ENCODE measurements around the gene RARS2.

RARS2 gene

DNA sequence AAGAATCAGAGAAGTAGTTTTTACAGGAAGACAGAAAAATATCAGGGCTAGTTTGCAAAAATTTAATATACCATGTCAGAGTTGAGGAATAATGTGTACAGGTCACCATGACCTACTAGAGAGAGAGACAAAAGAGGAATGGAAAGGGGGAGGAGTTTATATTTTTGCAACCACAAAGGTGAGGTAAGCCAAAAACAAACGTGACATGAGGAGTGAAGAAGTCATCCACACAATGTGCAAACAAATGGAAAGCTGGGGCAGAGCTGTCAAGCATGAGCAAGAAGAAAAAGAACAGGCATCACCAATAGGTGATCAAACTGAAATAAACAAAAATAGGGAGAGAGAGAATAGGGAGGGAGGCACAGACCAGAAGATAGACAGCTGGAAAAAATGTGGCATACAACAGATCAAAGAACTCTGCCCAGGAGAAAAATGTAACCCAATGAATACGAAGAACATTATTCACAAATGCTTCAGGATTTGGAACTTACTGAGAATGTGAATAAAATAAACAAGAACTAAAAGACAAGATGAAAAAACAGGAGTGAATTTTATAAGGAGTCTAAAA is 15.5 kb downstream of the RARS2 start:
- DNase-seq (ENCODE audit: low read depth in 2 of 2), result no peak

DNA sequence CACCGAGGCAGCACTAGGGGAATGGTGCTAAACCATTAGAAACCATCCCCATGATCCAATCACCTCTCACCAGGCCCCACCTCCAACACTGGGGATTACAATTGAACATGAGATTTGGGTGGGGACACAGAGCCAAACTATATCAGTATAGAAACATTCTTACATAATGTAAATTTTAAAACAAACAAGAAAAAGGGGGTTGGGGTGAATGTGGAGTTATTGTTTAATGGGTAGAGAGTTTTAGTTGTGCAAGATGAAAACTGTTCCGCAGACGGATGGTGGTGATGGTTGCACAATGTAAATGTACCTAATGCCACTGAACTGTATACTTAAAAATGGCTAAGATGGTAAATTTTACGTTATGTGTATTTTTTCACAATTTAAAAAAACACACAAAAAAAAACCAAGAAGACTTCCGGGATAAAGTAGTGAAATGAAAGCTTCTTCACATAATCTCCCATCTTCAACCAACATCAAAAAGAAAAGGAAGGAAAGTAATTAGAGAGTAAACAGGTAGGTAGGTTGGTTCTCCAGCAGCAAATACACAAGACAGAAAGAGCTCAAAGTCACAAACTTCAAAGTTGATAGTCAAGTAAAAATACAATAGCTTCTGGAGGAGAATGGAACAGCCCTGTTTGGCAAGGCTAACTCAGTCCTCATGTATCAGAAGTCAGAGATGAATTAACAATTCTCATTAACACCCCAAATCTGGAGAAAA is 16.3 kb downstream of the RARS2 start:
- no peak for DNase-seq (ENCODE audit: low read depth in 2 of 2)

DNA sequence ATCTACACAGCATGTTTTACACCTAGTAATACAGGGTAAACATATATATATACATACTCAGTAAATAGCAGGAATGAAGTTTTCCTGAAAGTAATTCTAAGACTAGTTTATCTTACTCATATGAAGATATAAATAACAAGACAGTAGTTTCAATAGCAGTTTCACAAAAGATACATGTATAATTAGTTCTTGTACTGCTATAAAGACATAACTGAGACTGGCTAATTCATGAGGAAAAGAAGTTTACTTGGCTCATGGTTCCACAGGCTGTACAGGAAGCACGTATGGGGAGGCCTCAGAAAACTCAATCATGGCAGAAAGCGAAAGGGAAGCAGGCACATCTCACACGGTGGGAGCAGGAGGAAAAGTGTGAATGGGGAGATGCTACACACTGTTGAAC is 16.9 kb downstream of the RARS2 start:
- DNase-seq (ENCODE audit: low read depth in 2 of 2), result no peak

DNA sequence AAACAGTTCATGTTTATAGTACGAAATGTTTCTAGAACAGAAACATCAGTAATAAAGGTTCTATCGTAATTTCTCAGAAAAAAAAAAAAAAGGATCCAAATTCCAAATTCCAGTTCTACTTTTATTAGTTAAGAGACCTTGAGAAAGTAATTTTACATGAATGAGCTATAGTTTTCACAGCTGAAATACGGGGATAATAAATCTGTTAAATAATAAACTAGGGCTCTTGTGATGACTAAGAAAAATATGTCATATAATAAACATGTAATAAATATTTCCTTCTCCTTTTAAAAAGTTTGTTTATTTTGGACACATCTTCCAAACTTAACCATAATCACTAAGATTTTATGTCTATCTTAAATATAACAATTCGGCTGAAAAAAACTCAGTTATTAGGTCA is 17.8 kb downstream of the RARS2 start:
- no peak for DNase-seq (ENCODE audit: low read depth in 2 of 2)

DNA sequence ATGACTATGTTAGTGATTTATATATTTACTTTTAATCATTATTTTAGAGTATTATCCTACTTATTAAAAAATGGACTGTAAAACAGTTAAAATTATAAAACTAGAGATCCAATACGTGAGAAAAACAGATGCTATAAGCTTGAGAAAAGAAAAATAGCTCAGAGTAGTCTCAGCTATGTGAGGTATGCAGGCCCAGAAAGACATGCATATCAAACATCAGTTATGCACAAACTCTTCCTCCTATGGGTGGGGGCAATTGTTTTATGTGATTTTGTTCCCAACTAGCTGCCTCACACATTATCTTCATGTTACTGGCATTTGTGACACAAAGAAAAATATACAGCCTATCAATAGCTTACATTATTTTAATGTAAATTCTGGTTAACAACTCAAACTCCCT is 28.8 kb downstream of the RARS2 start:
- DNase-seq (ENCODE audit: low read depth in 2 of 2), result no peak

DNA sequence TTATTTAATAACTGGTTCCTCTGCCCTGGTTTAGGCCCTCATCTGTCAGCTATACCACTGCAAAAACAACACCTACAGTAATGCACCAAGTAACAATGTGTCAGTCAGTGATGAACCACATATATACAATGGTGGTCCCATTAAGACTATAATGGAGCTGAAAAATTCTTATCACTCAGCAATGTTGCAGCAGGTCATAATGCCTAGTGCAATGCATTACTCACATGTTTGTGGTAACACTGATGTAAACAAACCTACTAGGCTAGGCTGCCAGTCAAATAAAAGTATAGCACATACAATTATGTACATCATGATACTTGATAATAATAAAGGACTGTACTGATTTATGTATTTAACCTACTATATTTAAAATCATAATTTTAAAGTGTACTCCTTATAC is 31.3 kb downstream of the RARS2 start:
- DNase-seq (ENCODE audit: low read depth in 2 of 2), result no peak

DNA sequence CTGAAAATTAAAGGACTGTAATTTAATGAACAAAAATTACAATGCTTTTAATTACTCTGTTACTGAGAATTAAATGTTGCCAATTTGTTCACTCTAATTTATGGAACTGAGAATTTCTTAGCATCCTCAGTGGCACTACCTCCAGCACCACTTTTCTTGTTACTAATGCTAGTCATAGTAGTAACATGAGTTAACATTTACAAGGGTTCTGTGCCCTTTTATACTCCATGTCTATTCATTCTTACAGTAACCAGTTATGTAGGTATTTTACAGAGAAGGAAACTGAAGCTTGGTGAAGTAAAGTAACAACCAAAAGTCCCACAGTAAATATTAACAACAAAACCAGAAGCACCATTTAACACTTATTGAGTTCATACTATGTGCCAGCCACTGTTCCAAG is 34.3 kb downstream of the RARS2 start:
- no peak for DNase-seq (ENCODE audit: low read depth in 2 of 2)

DNA sequence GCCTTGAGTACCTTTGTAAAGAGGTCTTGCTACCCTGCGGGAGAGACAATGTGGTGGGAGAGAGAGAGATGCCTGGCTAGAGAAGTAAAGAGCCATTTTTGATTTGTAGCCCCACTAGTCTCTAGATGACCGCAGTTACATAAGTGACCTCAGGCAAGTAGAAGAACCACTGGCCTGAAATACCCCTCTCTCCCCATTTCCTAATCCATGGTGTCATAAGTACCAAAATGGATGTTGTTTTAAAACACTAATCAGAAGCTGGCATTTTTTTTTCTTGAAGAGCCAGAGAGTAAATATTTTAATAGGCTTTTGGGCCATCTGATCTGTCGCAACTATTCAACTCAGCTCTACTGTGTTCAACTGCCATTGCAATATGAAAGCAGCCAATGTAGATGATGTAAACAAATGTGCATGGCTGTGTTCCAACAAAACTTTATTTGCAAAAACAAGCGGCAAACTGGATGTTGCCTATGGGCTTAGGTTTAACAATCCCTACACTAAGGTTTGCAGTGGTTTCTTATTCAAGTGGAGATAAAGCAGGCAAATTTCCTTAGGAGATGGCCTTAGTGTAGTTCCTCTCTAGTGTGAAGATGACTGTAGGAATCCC is 36.5 kb downstream of the RARS2 start:
- no peak for DNase-seq (ENCODE audit: low read depth in 2 of 2)

DNA sequence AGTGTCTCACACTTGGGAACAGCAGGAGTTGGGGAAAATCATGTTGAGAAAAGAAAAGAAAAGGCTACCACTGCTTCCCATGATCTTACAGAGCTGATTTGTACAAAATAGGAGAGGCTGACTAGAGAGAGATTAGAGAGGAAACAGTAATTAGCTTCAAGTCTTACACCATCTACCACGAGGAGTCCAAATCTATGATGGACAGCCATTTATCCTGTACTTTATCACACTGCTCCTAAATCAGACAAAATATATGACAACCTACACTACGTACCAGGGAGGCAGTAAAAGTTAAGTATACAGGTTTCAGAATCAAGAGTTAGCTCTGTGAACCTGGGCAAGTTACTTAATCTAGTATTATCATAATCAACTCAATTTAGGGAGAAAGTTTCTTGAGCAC is 38.0 kb downstream of the RARS2 start:
- DNase-seq (ENCODE audit: low read depth in 2 of 2), result no peak

DNA sequence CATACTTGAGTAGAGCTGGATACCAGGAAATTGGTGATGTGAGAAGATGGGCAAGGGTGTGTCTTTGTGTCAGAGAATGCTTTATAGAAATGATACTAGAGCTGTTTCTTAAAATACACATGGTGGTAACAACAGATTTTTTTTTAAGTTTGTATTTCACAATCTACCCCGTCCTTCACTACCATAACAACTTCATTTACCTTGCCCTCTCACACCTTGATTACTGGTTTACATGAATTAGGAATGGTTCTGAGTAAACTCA is 45.4 kb downstream of the RARS2 start:
- no peak for DNase-seq (ENCODE audit: low read depth in 2 of 2)

DNA sequence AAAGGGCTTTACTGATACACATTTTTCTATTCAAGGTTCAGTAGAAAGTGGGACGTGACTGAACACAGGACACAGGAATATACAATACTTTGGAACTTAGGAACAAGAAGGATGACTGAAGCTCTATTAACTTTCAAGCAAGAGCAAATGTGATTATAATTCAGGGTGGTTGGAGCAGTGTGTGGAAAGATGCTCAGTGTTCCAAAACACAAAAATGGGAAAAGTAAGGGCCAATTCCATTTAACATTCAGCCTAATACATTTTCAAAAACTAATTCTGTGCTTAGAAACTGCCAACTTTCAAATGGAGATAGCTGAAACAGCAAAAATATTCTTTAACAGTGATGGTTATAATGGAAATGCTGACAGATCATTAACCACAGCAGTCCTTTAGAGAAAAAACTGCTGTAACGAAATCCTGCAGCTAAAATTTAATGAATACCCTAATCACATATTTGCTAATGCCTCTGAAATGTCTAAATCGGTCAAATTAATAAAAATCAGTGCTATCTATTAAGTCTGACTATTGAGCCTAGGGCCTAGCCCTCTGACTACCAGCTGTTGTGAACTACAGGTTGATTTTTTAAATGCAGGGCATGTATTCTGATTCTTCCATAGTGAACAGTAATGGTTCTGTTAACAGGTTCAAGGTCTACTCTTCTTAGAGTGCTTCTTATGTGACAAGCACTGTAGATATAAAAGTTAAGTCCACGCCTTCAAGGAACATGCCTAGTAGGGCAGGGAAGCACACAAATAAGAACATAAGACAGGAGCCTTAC is 45.9 kb downstream of the RARS2 start:
- DNase-seq (ENCODE audit: low read depth in 2 of 2), result no peak

DNA sequence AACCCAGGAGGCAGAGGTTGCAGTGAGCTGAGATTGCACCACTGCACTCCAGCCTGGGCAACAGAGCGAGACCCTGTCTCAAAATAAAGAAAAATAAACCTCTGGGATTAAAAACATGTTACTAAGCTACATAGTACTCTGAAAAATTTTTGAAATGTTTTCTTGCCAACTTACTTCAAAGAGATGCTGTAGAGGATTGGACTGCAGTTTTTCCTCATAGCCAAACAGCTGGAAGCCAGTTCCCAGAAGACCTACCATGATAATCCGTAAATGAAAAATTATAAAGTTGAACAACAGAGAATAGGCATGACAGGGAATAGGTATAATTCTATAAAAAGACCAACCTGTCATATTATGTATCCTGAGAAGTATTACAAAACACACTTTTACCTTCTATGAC is 48.0 kb downstream of the RARS2 start:
- DNase-seq (ENCODE audit: low read depth in 2 of 2), result no peak

DNA sequence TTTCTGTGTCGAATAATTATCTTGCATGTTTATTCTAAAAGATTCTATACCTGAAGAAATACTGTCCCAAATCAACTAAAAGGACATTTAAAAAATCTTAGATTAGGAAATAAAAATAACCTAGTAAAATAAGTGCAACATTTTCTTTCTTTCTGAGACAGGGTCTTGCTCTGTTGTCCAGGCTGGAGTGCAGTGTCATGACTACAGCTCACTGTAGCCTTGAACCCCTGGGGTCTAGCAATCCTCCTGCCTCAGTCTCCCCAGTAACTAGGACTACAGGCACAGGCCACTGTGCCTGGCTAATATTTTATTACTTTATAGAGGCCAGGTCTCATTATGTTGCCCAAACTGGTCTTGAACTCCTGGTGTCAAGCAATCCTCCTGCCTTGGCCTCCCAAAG is 48.7 kb downstream of the RARS2 start:
- DNase-seq (ENCODE audit: low read depth in 2 of 2), result no peak

DNA sequence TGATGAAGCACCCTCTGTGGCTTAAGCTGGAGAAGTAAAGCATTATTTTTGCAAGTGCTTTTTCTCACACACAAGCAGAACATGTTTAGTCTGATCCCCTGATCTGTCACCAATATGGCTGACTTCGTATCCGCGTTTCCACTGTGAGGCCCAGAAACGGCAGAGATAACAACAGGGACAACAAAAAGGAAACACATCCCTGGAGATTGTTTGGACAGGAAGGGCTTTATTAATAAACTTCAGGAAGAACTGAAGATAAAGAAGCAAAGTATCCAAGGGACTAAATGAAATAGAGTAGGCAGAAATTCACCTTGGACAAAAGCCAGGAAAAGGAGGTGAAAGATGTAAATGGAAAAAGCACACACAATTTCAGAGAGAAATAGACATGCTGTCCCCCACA is 49.2 kb downstream of the RARS2 start:
- DNase-seq (ENCODE audit: low read depth in 2 of 2), result no peak

DNA sequence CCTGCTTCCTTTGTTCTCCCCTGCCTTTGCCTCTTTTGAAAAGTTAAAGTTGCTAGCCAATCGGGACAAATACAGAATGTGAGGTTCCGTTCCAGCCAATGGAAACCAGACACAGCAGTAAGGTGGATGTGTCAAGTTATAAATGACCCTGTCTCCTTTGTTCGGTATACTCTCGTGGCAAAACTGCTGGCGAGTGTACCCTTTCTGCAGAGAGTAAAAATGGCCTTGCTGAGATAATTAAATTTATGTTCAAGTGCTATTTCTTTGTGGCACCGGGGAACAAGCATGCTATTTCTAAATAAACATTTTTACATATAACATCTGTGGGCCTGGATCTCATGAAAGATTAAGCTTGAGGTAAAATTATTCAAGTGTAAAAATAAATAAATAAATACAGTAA is 50.2 kb downstream of the RARS2 start:
- no peak for DNase-seq (ENCODE audit: low read depth in 2 of 2)

DNA sequence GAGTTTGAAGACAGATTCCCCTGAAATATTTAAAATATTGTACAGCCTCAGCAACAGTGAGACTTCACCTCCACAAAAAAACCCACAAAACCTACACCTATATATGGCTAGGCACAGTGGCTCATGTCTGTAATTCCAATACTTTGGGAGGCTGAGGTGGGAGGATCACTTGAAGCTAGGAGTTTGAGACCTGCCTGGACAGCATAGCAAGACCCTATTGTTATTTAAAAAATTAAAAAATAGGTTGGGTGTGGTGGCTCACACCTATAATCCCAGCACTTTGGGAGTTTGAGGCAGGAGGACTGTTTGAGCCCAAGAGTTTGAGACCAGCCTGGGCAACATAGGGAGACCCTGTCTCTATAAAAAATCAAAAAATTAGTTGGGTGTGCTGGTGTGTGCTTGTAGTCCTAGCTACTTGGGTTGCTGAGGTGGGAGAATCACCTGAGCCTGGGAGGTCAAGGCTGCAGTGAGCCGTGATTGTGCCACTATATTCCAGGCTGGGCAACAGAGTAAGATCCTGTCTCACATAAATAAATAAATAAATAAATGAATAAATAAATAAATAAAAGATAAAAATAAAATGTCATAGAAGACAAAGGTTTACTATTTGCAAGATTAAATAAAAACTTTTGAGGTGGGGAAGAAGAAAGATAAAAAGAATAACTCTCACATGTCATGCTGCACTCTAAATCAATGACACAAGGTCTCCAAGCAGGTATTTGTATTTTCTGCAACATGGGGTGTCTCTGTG is 51.1 kb downstream of the RARS2 start:
- DNase-seq (ENCODE audit: low read depth in 2 of 2), result no peak

DNA sequence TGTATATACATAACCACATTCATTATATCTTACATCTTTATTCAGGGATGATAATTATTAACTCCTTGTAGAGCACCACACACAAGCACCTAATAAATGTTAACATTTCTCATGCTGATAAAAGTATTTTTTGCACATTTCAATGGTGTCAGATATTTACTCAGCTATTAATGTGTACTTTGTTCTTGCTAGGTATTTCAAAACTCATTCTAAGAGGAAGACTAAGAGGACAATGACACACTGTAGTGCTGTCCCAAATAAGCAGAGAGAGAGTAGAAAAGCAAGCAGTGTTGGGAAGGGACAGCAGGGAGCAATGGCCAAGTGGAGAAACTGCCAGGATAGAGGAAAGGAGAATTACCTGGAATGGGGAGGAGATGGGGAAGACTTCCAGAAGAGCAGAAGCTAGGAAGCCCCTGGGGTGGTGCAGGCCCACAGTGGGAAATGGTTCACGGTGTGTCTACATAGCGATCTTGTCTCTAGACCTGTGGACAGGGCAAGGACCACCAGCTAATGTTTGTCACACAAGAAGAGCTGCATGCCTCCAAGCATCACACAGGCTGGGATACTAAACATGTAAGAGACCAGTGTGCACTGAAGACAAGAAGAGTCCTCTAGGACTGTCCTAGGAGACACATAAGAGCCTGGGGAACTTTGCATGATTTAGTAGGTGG is 55.3 kb downstream of the RARS2 start:
- DNase-seq (ENCODE audit: low read depth in 2 of 2), result no peak

DNA sequence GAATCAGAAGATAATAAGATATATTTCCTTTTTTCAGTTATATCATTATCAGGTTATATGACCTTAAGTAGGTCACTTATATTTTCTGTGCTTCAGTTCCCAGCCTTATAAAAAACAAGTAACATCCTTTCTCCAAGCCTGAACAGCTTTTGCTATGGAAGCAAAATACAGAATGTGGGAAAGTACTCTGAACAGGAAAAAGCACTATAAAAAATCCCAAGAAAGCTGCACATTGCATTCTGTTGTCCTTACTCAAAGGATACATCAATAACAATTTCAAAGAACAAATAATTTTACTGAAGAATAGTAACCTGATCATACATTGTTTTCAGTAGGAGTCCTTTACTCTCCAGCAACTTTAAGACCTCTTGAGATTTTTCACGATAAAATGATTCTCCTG is 60.6 kb downstream of the RARS2 start:
- no peak for DNase-seq (ENCODE audit: low read depth in 2 of 2)

DNA sequence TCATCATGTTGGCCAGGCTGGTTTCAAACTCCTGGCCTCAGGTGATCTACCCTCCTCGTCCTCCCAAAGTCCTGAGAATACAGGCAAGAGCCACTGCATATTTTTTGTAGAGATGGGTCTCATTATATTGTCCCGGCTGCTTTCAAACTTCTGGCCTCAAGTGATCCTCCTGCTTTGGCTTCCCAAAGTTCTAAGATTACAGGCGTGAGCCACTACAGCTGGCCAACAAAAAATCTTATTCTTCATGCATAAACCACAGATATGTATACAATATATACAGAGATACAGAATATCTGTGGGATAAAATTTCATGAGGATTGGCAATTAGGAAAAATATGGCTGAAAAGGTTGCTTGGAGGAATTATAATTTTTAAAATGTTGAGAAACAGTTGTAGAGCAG is 67.1 kb downstream of the RARS2 start:
- DNase-seq (ENCODE audit: low read depth in 2 of 2), result no peak

DNA sequence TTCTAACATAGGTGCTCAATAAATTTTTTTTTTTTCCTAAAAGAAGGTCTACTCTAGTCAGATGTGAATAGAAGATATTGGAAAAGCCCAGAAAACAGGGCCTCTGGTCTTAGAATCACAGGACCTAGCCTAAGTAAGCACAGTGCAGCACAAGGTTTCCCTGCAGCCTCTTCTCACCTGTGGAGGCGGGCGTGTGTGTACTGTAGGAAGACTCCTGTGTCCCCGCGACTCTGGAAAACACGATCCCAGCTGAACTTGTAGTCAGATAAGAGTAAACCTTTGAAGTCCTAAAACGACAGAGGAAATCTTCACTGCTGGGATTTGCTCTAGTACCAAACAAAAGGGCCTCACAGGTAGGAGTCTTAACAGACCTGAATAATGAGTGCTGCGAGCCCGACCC is 71.3 kb downstream of the RARS2 start:
- no peak for DNase-seq (ENCODE audit: low read depth in 2 of 2)

DNA sequence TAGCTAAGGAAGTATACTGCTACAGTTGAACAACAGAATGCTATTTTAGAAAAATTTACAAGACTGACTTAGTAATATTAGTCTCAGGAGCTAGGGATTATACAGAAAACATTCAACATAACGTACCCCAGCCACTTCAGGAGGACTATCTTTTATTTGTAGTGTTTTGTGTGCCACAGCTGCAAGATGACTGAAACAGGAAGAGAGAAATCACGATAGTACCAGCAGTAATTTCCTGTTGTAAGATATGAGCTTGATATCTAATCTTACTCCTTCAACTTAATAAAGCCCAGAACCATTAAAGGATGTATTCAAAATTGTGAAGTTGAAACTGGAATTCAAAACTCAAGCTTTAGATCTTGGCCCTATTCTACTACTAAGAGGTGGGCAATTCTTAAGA is 75.0 kb downstream of the RARS2 start:
- DNase-seq (ENCODE audit: low read depth in 2 of 2), result no peak

DNA sequence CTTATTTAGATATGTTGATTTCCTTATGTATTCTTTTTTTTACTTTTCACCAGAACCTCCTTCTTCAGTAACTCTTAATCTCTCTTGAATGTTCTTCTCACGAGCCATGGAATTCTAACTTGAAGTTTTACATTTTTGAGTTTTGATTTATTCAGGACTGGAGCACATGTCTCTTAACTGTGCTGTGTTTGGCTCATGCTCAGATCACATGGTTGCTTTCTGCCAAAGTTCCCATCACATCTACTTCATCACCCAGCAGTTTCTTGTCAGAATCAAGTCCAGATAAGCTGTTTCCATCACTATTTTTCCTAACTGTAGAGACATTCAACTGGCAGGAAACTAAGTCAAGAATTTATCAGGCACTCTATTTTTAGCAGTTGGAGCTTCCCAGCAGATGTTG is 85.3 kb downstream of the RARS2 start:
- no peak for DNase-seq (ENCODE audit: low read depth in 2 of 2)

Data from stimulated activated CD8-positive, alpha-beta memory T cell treated with anti-CD3 and anti-CD28 coated beads, Interleukin-7, amount 100 ng/mL, for 4 hours (primary cell).